ENCODE measurements around the gene DLST.

Gene DLST

GRCh38 chr14:74861734-74862090 is 20.0 kb upstream of the DLST start:
- no peak for DNase-seq

- DNase-seq = no peak
These were observed 18.4 kb upstream of the DLST start for GRCh38 chr14:74863274-74863673.

- DNase-seq = no peak
These were observed 17.5 kb upstream of the DLST start for GRCh38 chr14:74864198-74864597.

DNA sequence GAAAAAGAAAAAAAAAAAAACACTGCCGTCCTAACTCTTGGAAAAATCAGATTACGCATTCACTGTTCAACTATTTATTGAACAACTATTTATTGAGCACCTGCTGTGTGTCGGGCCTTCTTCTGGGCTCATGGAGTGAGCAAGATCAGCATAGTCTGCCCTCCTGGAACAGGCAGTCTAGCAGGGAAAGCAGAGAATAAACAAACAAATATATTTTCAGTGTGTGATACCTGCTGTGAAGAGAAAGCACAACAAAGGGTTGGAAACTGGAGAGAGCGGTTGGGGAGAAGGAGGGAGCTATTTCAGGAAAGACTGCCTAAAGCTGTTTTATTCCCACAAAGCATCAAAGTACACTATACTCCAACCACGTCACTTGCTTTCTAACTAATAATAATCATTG is 16.6 kb upstream of the DLST start:
- no peak for DNase-seq

- DNase-seq = no peak
These were observed 14.9 kb upstream of the DLST start for GRCh38 chr14:74866708-74867389.

DNA sequence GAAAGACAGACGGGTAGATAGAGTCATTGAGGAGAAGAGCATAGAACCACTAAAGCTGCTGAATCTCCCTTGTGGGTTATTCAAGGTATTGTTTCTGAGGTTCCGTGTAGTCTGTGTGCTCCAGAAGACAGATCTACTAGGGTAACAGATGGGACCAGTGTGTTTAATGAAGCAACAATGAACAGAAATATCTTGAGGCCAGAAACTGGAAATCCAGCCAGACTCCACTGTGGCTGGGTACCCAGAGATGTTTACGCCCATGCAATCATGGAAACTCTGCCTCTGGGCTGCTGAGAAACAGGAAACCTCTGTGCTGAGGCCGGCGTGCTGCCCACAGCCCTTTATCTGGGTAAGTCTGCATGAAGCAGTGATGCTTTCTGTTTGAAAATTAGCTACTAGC is 14.0 kb upstream of the DLST start:
- no peak for DNase-seq

DNA sequence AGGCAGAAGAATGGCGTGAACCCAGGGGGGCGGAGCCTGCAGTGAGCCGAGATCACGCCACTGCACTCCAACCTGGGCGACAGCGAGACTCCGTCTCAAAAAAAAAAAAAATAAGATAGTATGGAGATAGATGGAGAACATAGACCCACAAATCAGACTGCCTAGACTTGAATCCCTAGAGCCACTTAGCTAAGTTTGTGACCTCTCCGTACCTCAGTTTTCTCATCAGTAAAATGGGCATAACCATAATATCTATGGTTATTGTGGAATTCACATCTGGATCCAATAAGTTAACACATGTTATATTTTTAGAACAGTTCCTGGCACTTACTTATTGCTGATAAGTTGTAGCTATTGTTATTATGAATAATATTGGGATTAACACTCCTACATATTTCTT is 13.0 kb upstream of the DLST start:
- DNase-seq = no peak

GRCh38 chr14:74871819-74872218 is 9.9 kb upstream of the DLST start:
- no peak for DNase-seq

GRCh38 chr14:74875204-74875603 is 6.5 kb upstream of the DLST start:
- no peak for DNase-seq

DNA sequence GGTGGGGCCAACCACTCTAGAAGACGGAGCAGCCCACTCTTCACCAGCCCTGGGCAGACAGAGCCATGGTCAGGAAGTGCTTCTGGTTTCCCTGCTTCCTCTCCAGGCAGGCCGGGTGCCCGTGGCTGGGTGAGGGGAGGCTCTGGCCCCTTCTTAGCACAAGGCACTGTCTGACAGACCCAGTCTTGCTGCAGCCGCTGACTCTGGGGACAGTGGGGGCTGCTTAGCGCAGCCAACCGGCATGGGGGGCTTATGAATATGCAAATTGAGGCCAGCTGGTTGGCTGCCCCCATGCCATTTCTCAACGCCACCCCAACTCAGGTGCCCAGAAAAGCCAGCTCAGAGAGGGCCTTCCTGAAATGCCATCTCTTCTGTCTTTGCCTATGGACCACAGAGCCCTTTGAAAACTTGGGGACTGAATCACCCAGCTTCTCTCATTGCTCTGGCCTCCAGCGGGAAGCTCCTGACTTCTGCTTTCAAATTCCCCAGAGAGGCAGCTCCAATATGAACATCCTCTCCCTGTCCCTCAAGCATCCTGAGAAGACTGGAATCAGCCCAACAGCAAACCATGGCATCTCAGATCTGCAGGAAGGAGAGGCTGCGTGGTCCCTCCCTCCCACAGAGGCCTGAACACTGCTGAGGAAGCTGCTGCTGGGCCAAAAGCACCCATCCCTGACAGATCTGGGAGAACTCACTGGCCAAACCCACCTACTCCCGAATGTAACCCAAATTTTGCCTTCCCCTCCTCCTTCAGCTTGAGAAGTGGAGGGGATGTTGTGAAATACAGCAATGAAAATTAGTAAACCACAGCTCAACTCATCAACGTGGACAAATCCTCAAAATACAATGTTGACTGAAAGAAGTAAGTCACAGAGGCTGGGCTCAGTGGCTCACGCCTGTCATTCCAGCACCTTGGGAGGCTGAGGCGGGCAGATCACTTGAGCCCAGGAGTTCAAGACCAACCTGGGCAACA is 5.5 kb upstream of the DLST start, which contains the start of gene PROX2:
PROX2 (minus strand) TSS at position 205 of the 973 bp plus-strand sequence. CDS start 12,311 bp downstream, outside the sequence.
- DNase-seq = no peak

GRCh38 chr14:74879427-74880182 is 2.1 kb upstream of the DLST start:
- DNase-seq = no peak

GRCh38 chr14:74882103-74882920 is 596 bp downstream of the DLST start:
- no peak for DNase-seq

- DNase-seq = no peak
These were observed 4.3 kb downstream of the DLST start for GRCh38 chr14:74886001-74886400.

- no peak for DNase-seq
These were observed 6.7 kb downstream of the DLST start for GRCh38 chr14:74888164-74889158.

DNA sequence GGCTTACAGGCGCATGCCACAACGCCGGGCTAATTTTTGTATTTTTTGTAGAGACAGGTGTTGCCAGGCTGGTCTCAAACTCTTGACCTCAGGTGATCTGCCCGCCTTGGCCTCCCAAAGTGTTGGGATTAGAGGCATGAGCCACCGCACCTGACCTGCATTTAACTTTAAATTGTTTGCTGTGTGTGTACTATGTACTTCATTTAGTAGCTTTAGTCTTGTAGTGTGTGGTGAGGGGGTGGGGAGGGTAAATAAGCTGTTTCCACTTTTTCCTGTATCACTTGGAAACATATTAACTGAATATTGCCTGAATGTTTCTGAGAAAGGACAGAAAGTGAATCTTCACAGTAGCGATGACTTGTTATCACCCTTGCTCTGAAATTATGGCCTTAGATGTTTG is 8.5 kb downstream of the DLST start:
- DNase-seq = no peak

DNA sequence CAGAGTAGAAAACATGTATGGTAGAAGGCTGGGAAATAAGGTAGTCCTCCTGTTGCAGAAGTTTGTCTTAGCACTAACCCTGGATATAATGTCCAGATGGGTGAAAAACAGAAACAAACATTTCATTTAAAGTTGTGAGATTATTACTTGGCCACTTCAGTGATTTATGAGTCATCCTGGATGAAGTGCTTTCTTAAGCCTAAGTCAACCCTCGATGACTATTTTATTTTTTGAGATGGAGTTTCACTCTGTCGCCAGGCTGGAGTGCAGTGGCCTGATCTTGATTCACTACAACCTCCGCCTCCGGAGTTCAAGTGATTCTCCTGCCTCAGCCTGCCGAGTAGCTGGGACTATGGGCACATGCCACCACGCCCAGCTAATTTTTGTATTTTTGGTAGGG is 10.2 kb downstream of the DLST start:
- no peak for DNase-seq

DNA sequence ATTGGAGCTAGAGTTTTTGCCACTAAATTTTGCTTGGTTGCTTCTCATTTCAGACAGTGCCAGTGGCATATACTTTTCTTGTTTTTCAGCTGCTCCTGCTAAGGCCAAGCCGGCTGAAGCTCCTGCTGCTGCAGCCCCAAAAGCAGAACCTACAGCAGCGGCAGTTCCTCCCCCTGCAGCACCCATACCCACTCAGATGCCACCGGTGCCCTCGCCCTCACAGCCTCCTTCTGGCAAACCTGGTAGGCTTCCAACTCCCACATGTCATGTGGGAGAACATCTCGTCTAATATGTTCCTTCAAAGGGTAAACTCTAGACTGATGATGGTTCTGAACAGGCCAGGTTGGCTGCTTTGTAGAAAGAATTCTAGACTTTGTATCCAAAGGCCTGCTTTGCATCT is 11.0 kb downstream of the DLST start:
- DNase-seq = no peak

- DNase-seq = no peak
These were observed 11.9 kb downstream of the DLST start for GRCh38 chr14:74893614-74894091.

GRCh38 chr14:74896400-74896799 is 14.7 kb downstream of the DLST start:
- DNase-seq = no peak

DNA sequence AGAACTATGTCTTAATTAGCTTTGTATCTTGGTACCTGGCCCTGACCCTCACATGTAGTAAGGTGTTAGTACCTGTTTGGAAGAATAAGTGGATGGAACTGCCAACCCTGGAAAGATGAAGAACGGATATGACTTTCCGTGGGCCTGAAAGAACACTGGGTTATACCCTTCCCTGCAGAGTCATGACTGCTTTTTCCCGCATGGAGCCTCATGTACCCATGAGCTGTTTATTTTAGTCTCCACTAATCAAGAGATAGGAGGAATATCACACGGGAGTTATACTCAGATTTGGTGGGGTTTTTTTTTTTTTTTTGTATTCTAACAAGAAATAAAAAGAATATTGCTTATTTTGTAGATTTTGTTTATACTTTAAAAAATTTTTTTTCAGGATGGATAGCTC is 15.9 kb downstream of the DLST start:
- no peak for DNase-seq

DNA sequence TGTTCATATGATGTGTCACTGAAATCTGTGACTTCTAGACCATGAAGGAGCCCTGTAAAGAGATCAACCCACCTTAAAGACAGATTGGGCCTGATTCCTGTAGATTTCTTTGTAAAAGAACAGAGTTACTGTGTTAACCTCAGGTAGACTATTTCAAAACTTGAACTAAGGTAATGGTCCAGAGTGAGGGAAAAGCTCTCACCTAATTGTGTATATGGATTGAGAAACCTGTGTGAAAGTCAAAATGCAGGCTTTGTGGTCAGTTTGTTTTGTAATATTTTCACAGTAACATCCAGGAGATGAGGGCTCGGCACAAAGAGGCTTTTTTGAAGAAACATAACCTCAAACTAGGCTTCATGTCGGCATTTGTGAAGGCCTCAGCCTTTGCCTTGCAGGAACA is 16.4 kb downstream of the DLST start:
- DNase-seq = no peak

Data from NCI-H1436 treated with DMSO at 0.1 percent for 48 hours (cell line).